Measurements from ENCODE around the gene SMIM24. TPM values are rescaled to one million over a fixed set of nuclear protein-coding genes. Genes with fewer than 3 reads are reported as not detected.
"Not testable (repeated sequence)": the region's sequence is repeated elsewhere in the genome, so short reads cannot be mapped to it uniquely, and the experiment has no call there.

Gene SMIM24
- 282 TPM for polyA plus RNA-seq (2013)

- ChIA-PET CTCF (interaction anchor here (1.2 to 5.0 kb wide), 3 partner anchors 8 to 20 kb away, joined by 3 to 33 read pairs (median 13); partner anchors contain the start of gene DOHH), POLR2A (no interaction called here)
- H3K27ac ChIP-seq (ENCODE audit: insufficient read depth in 1 of 2, low read depth in 1 of 2, low read length in 2 of 2, poor library complexity in 1 of 2, severe bottlenecking in 2 of 2) = no peak within 1 kb of the TSS
- H3K9me3 ChIP-seq (ENCODE audit: control extremely low read depth in 1 of 5, control insufficient read depth in 4 of 5, insufficient read depth in 2 of 5, low read depth in 1 of 5, low read length in 4 of 5) = no peaks in the 10 kb centered on the region
- peaks cover 0 to 28% (median 21%) of the 10 kb centered on the region in 4 experiments for H3K4me1 ChIP-seq (ENCODE audit: control extremely low read depth in 1 of 4, control insufficient read depth in 4 of 4, insufficient read depth in 4 of 4, low read length in 3 of 4)
- peak within 1 kb of the TSS in 6 of 7 experiments; percentile 40 to 80 (median 59) for H3K4me3 ChIP-seq (ENCODE audit: control insufficient read depth in 1 of 7, extremely low read depth in 1 of 7, insufficient read depth in 4 of 7, low read depth in 2 of 7, low read length in 6 of 7)
- H3K36me3 ChIP-seq (ENCODE audit: control insufficient read depth in 4 of 4, insufficient read depth in 4 of 4, low read length in 3 of 4) = peaks cover 0 to 14% (median 6%) of the 10 kb centered on the region in 4 experiments
- peak in 1 of 3 donors; percentile 35 for DNase-seq
- 74% methylated on average over 20 of the region's 27 CpGs for WGBS (ENCODE audit: insufficient coverage)
- H3K27me3 ChIP-seq (replicated peaks in 2 of 5; ENCODE audit: control insufficient read depth in 4 of 5, insufficient read depth in 5 of 5, low read length in 4 of 5) = no peaks in the 10 kb centered on the region
Measured at GRCh38 chr19:3480383-3481091, at the start of gene SMIM24. Gene SMIM24 (minus strand): TSS chr19:3480525. CDS start chr19:3480463, 62 bp downstream.

GRCh38 chr19:3529299-3529698, 49.0 kb upstream of the SMIM24 start:
- CTCF ChIA-PET; DNase-seq; H3K4me3 ChIP-seq (ENCODE audit: control insufficient read depth in 1 of 7, extremely low read depth in 1 of 7, insufficient read depth in 4 of 7, low read depth in 2 of 7, low read length in 6 of 7); H3K27me3 ChIP-seq (replicated peaks in 2 of 5; ENCODE audit: control insufficient read depth in 4 of 5, insufficient read depth in 5 of 5, low read length in 4 of 5); H3K27ac ChIP-seq (ENCODE audit: insufficient read depth in 1 of 2, low read depth in 1 of 2, low read length in 2 of 2, poor library complexity in 1 of 2, severe bottlenecking in 2 of 2); H3K9me3 ChIP-seq (ENCODE audit: control extremely low read depth in 1 of 5, control insufficient read depth in 4 of 5, insufficient read depth in 2 of 5, low read depth in 1 of 5, low read length in 4 of 5); POLR2A ChIA-PET; H3K4me1 ChIP-seq (ENCODE audit: control extremely low read depth in 1 of 4, control insufficient read depth in 4 of 4, insufficient read depth in 4 of 4, low read length in 3 of 4): not testable (repeated sequence)
- peaks cover 11 to 79% (median 48%) of the 10 kb centered on the region in 4 experiments for H3K36me3 ChIP-seq (ENCODE audit: control insufficient read depth in 4 of 4, insufficient read depth in 4 of 4, low read length in 3 of 4)
- WGBS (ENCODE audit: insufficient coverage) = 97% methylated on average over 5 of the region's 7 CpGs

GRCh38 chr19:3528539-3529211, 48.4 kb upstream of the SMIM24 start:
- Histone ChIP-seq H3K27ac (ENCODE audit: insufficient read depth in 1 of 2, low read depth in 1 of 2, low read length in 2 of 2, poor library complexity in 1 of 2, severe bottlenecking in 2 of 2) (no peak overlapping the region), H3K27me3 (replicated peaks in 2 of 5; ENCODE audit: control insufficient read depth in 4 of 5, insufficient read depth in 5 of 5, low read length in 4 of 5) (no peaks in the 10 kb centered on the region), H3K9me3 (ENCODE audit: control extremely low read depth in 1 of 5, control insufficient read depth in 4 of 5, insufficient read depth in 2 of 5, low read depth in 1 of 5, low read length in 4 of 5) (no peaks in the 10 kb centered on the region), H3K4me3 (ENCODE audit: control insufficient read depth in 1 of 7, extremely low read depth in 1 of 7, insufficient read depth in 4 of 7, low read depth in 2 of 7, low read length in 6 of 7) (no peak overlapping the region), H3K4me1 (ENCODE audit: control extremely low read depth in 1 of 4, control insufficient read depth in 4 of 4, insufficient read depth in 4 of 4, low read length in 3 of 4) (no peaks in the 10 kb centered on the region), H3K36me3 (ENCODE audit: control insufficient read depth in 4 of 4, insufficient read depth in 4 of 4, low read length in 3 of 4) (peaks cover 11 to 80% (median 50%) of the 10 kb centered on the region in 4 experiments)
- no peak for DNase-seq
- POLR2A ChIA-PET = no interaction called here
- 99% methylated on average over 13 of the region's 20 CpGs for WGBS (ENCODE audit: insufficient coverage)
- CTCF ChIA-PET = no interaction called here

- Histone ChIP-seq H3K36me3 (ENCODE audit: control insufficient read depth in 4 of 4, insufficient read depth in 4 of 4, low read length in 3 of 4) (peaks cover 8 to 80% (median 47%) of the 10 kb centered on the region in 4 experiments), H3K27ac (ENCODE audit: insufficient read depth in 1 of 2, low read depth in 1 of 2, low read length in 2 of 2, poor library complexity in 1 of 2, severe bottlenecking in 2 of 2) (no peak overlapping the region), H3K4me1 (ENCODE audit: control extremely low read depth in 1 of 4, control insufficient read depth in 4 of 4, insufficient read depth in 4 of 4, low read length in 3 of 4) (no peaks in the 10 kb centered on the region), H3K27me3 (replicated peaks in 2 of 5; ENCODE audit: control insufficient read depth in 4 of 5, insufficient read depth in 5 of 5, low read length in 4 of 5) (no peaks in the 10 kb centered on the region), H3K9me3 (ENCODE audit: control extremely low read depth in 1 of 5, control insufficient read depth in 4 of 5, insufficient read depth in 2 of 5, low read depth in 1 of 5, low read length in 4 of 5) (no peaks in the 10 kb centered on the region), H3K4me3 (ENCODE audit: control insufficient read depth in 1 of 7, extremely low read depth in 1 of 7, insufficient read depth in 4 of 7, low read depth in 2 of 7, low read length in 6 of 7) (no peak overlapping the region)
- WGBS (ENCODE audit: insufficient coverage) = 98% methylated on average over 13 of the region's 14 CpGs
- ChIA-PET POLR2A (no interaction called here), CTCF (interaction anchor here (0.9 kb wide), 1 partner anchor 17 kb away, joined by 3 read pairs; no protein-coding TSS in a partner anchor)
- DNase-seq = no peak
Measured at GRCh38 chr19:3528080-3528479, 47.8 kb upstream of the SMIM24 start.

GRCh38 chr19:3527238-3527910, 47.0 kb upstream of the SMIM24 start:
- Histone ChIP-seq H3K27ac (ENCODE audit: insufficient read depth in 1 of 2, low read depth in 1 of 2, low read length in 2 of 2, poor library complexity in 1 of 2, severe bottlenecking in 2 of 2) (no peak overlapping the region), H3K4me3 (ENCODE audit: control insufficient read depth in 1 of 7, extremely low read depth in 1 of 7, insufficient read depth in 4 of 7, low read depth in 2 of 7, low read length in 6 of 7) (no peak overlapping the region), H3K9me3 (ENCODE audit: control extremely low read depth in 1 of 5, control insufficient read depth in 4 of 5, insufficient read depth in 2 of 5, low read depth in 1 of 5, low read length in 4 of 5) (no peaks in the 10 kb centered on the region), H3K4me1 (ENCODE audit: control extremely low read depth in 1 of 4, control insufficient read depth in 4 of 4, insufficient read depth in 4 of 4, low read length in 3 of 4) (no peaks in the 10 kb centered on the region), H3K27me3 (replicated peaks in 2 of 5; ENCODE audit: control insufficient read depth in 4 of 5, insufficient read depth in 5 of 5, low read length in 4 of 5) (no peaks in the 10 kb centered on the region), H3K36me3 (ENCODE audit: control insufficient read depth in 4 of 4, insufficient read depth in 4 of 4, low read length in 3 of 4) (peaks cover 8 to 79% (median 49%) of the 10 kb centered on the region in 4 experiments)
- POLR2A ChIA-PET = no interaction called here
- CTCF ChIA-PET = interaction anchor here (0.9 kb wide), 1 partner anchor 18 kb away, joined by 3 read pairs; no protein-coding TSS in a partner anchor
- 98% methylated on average over 20 of the region's 21 CpGs for WGBS (ENCODE audit: insufficient coverage)
- DNase-seq = no peak

GRCh38 chr19:3526507-3527237, 46.3 kb upstream of the SMIM24 start:
- Histone ChIP-seq H3K36me3 (ENCODE audit: control insufficient read depth in 4 of 4, insufficient read depth in 4 of 4, low read length in 3 of 4) (peaks cover 6 to 75% (median 49%) of the 10 kb centered on the region in 4 experiments), H3K4me1 (ENCODE audit: control extremely low read depth in 1 of 4, control insufficient read depth in 4 of 4, insufficient read depth in 4 of 4, low read length in 3 of 4) (no peaks in the 10 kb centered on the region), H3K27ac (ENCODE audit: insufficient read depth in 1 of 2, low read depth in 1 of 2, low read length in 2 of 2, poor library complexity in 1 of 2, severe bottlenecking in 2 of 2) (no peak overlapping the region), H3K9me3 (ENCODE audit: control extremely low read depth in 1 of 5, control insufficient read depth in 4 of 5, insufficient read depth in 2 of 5, low read depth in 1 of 5, low read length in 4 of 5) (no peaks in the 10 kb centered on the region), H3K27me3 (replicated peaks in 2 of 5; ENCODE audit: control insufficient read depth in 4 of 5, insufficient read depth in 5 of 5, low read length in 4 of 5) (no peaks in the 10 kb centered on the region), H3K4me3 (ENCODE audit: control insufficient read depth in 1 of 7, extremely low read depth in 1 of 7, insufficient read depth in 4 of 7, low read depth in 2 of 7, low read length in 6 of 7) (no peak overlapping the region)
- no peak for DNase-seq
- ChIA-PET POLR2A (interaction anchor here (0.6 kb wide), 1 partner anchor 1070 kb away, joined by 3 read pairs; no protein-coding TSS in a partner anchor), CTCF (interaction anchor here (0.9 kb wide), 1 partner anchor 19 kb away, joined by 3 read pairs; no protein-coding TSS in a partner anchor)
- 96% methylated on average over 25 of the region's 28 CpGs for WGBS (ENCODE audit: insufficient coverage)

Measured in common myeloid progenitor, CD34-positive (primary cell).